ENCODE measurements around the gene CLDN11.

The CLDN11 gene

DNA sequence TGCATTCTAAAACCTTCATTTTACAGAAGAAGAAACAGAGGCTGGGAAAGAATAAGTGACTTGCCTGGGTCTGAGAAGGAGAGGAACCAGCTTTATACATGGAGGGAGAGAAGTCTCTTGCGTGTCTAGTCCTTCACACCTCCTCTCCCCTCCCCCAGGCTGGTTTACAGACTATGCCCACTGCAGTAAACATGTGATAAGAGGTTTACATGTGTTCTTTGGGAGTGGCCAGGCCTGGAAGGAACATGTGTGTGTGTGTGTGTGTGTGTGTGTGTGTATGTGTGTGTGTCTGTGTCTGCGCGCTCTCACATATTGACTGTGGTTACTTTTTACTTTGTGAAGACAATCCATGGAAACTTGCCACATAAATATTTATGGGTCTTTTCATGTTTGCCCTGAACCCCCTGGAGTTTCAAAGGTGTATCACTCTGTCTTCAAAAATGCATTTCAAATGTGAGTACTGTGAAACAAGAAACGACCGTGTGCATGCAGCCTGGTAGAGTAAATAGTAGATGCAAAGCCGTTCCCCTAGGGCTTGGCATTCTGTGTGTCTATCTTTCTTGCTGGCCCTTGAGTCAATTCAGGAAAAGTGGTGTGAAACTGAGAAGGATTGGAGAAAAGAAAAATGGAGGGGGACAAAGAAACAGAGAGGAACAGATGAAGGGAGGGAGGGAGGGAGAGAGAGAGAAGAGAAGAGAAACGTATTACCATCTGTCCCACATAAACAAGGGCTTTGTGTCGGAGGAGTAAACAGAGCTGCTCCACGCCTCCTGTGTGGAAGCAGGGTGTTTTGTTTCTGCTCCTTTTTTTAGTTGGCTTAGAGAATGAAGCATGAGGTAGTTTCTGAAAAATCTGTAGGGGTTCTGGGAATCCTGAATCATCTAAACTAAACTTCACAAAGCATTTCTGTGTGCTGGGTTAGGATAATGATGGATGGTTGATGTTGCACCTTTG lies 51.7 kb downstream of the CLDN11 start:
- TF ChIP-seq, protein P1, sequence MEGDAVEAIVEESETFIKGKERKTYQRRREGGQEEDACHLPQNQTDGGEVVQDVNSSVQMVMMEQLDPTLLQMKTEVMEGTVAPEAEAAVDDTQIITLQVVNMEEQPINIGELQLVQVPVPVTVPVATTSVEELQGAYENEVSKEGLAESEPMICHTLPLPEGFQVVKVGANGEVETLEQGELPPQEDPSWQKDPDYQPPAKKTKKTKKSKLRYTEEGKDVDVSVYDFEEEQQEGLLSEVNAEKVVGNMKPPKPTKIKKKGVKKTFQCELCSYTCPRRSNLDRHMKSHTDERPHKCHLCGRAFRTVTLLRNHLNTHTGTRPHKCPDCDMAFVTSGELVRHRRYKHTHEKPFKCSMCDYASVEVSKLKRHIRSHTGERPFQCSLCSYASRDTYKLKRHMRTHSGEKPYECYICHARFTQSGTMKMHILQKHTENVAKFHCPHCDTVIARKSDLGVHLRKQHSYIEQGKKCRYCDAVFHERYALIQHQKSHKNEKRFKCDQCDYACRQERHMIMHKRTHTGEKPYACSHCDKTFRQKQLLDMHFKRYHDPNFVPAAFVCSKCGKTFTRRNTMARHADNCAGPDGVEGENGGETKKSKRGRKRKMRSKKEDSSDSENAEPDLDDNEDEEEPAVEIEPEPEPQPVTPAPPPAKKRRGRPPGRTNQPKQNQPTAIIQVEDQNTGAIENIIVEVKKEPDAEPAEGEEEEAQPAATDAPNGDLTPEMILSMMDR (conservative IDR thresholded peaks at IDR 0.05): no peak
- peak overlapping the region; percentile 51 for H3K27ac ChIP-seq

- TF ChIP-seq, protein P1 (conservative IDR thresholded peaks at IDR 0.05): no peak
- no peak overlapping the region for H3K27ac ChIP-seq
Measured at GRCh38 chr3:170471149-170471548, 52.5 kb downstream of the CLDN11 start.

DNA sequence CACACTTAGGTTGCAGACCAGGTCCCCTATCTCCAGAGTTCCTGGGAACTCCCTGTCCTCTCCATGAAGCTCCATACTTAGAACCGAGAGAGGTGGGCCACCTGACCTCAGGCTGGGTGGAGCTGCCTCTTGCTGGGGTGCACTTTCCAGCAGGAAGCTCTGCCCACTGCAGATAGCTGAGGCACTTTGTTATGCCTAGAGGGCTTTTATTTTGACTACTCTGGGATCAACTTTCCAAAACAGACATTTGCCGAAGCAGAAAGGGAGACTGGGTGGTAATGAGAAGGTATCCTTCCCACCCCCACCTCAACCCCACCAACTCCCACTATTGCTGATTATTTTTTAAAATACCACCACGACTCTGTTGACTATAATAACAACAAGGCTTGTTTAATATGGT lies 54.7 kb downstream of the CLDN11 start:
- TF ChIP-seq, protein P1 (conservative IDR thresholded peaks at IDR 0.05): no peak
- no peak overlapping the region for H3K27ac ChIP-seq

DNA sequence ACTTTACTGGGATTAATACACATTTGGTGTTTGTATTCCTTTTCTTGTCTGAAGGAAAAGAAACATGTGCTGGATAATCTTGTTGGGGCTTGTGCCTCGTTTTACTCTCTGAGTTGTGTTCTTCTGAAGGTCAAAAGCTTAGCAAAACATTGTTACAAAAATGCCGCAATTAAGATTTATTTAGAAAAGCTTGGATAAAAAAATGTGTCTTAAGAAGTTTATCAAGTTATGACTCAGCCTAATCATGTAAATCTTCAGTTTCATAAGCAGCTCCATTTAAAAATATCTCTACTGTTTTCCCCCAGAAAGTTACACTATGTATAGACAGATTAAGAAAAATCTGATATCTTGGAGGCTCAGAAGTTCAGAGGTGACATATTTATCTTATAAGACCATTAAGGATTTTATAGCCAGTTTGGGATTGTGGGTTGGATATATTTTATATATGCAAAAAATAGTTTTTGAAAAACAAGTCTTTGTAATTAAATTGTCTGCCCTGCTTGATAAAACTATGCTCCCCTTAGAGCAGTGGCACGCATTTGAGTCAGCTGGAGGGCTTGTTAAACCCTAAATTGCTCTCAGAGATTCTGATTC lies 56.5 kb downstream of the CLDN11 start:
- H3K27ac ChIP-seq: no peak overlapping the region
- TF ChIP-seq, protein P1 (conservative IDR thresholded peaks at IDR 0.05): no peak

- TF ChIP-seq, protein P1 (conservative IDR thresholded peaks at IDR 0.05): no peak
- no peak overlapping the region for H3K27ac ChIP-seq
Measured at GRCh38 chr3:170476291-170476690, 57.6 kb downstream of the CLDN11 start.

- TF ChIP-seq, protein P1 (conservative IDR thresholded peaks at IDR 0.05): no peak
Measured at GRCh38 chr3:170477395-170477794, 58.7 kb downstream of the CLDN11 start.

DNA sequence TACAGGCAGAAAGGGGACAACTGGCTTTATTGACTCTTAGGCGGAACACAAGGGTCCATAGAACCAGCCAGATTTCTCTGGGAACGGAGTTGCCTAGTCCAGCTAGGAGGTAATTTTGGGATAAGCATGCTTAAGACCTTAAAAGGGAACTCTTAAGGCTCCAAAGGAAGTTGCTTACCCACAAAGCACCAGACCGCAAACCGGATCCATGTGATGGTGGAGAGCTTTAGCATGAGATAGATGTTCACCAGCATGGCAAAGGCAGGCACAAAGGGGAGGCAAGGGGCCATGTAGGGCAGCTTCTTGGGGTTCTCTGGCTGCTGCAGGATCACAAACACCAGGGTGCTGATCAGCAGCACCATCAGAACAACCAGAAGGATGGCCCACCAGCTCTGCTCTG lies 61.4 kb downstream of the CLDN11 start:
- no peak overlapping the region for H3K27ac ChIP-seq
- TF ChIP-seq, protein P1 (conservative IDR thresholded peaks at IDR 0.05): no peak

More at GRCh38 chr3:170477395-170477794, 58.7 kb downstream of the CLDN11 start:
- no peak overlapping the region for H3K27ac ChIP-seq

All from VCaP (cell line).